Heart left ventricle (tissue), 13 donors: ENCODE measurements around the gene RBMS3.

Source experiments
- POLR2A ChIP-seq, 2 donors: fragments of 450-650 bp; IDR thresholded peaks; one replicate each; pipeline ENCODE4 v1.6.1; 2017; ENCODE audit warnings: antibody characterized with exemption in 2 of 2, mild to moderate bottlenecking in 2 of 2, moderate library complexity in 2 of 2
- TF ChIP-seq, protein P1 (sequence below), 12 donors: fragments of 200-600 bp; sonication (generic) in 4 of 12; IDR thresholded peaks; one replicate each; pipeline versions ENCODE4 v1.5.0 to v1.8.0; 2018 to 2022; ENCODE audit warnings: antibody characterized with exemption in 12 of 12, mild to moderate bottlenecking in 5 of 12
- donor health status: ischemic (EF 13 %, LVEDD 7.1; RV severe dilation, severe dysfunction).
- donor health status: DM: no; HTN: yes; CAD: no.
- donor health status: DM: no; HTN: no; CAD: no.
- donor health status: ischemic (EF 25% LVEDD 6.9; RV normal size, moderate dysfunction).
- donor health status: ischemic (EF 25% LVEDD 5.7; RV mildly dilated, moderate dysfunction).
- donor health status: ischemic (EF 35%, LVEDD 5.7; RV mildly dilated, moderate dysfunction).
- donor health status: nonischemic (EF 11% LVEDD 7.7; RV severe dilation, severe dysfunction).
- donor health status: DM: yes; HTN: yes; CAD: no.
- donor health status: PGD.
- donor health status: ischemic (EF 29% LVEDD 5.4; RV normal size, mild dysfunction).
- donor health status: nonischemic (EF 23%, LVEDD 6.1; RV moderate dilation, normal function).

GRCh38 chr3:29618395-29619282, 337.8 kb downstream of the RBMS3 start:
- TF ChIP-seq, protein P1, sequence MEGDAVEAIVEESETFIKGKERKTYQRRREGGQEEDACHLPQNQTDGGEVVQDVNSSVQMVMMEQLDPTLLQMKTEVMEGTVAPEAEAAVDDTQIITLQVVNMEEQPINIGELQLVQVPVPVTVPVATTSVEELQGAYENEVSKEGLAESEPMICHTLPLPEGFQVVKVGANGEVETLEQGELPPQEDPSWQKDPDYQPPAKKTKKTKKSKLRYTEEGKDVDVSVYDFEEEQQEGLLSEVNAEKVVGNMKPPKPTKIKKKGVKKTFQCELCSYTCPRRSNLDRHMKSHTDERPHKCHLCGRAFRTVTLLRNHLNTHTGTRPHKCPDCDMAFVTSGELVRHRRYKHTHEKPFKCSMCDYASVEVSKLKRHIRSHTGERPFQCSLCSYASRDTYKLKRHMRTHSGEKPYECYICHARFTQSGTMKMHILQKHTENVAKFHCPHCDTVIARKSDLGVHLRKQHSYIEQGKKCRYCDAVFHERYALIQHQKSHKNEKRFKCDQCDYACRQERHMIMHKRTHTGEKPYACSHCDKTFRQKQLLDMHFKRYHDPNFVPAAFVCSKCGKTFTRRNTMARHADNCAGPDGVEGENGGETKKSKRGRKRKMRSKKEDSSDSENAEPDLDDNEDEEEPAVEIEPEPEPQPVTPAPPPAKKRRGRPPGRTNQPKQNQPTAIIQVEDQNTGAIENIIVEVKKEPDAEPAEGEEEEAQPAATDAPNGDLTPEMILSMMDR (IDR thresholded peaks at IDR 0.05), result no peak
- TF ChIP-seq POLR2A (IDR thresholded peaks at IDR 0.05), result no peak
